GM15510 (cell line): ENCODE results near the gene DACT3.

Source experiments
- POLR2A ChIP-seq: IDR thresholded peaks from 3 replicates; pipeline ENCODE4 v1.6.1; 2011; ENCODE audit warnings: borderline replicate concordance; ENCODE audit not compliant: insufficient read length; ENCODE audit errors: extremely low read depth

Gene DACT3, protein sequence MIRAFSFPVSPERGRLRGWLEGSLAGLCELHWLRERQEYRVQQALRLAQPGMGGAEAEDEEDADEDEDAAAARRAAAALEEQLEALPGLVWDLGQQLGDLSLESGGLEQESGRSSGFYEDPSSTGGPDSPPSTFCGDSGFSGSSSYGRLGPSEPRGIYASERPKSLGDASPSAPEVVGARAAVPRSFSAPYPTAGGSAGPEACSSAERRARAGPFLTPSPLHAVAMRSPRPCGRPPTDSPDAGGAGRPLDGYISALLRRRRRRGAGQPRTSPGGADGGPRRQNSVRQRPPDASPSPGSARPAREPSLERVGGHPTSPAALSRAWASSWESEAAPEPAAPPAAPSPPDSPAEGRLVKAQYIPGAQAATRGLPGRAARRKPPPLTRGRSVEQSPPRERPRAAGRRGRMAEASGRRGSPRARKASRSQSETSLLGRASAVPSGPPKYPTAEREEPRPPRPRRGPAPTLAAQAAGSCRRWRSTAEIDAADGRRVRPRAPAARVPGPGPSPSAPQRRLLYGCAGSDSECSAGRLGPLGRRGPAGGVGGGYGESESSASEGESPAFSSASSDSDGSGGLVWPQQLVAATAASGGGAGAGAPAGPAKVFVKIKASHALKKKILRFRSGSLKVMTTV

DNA sequence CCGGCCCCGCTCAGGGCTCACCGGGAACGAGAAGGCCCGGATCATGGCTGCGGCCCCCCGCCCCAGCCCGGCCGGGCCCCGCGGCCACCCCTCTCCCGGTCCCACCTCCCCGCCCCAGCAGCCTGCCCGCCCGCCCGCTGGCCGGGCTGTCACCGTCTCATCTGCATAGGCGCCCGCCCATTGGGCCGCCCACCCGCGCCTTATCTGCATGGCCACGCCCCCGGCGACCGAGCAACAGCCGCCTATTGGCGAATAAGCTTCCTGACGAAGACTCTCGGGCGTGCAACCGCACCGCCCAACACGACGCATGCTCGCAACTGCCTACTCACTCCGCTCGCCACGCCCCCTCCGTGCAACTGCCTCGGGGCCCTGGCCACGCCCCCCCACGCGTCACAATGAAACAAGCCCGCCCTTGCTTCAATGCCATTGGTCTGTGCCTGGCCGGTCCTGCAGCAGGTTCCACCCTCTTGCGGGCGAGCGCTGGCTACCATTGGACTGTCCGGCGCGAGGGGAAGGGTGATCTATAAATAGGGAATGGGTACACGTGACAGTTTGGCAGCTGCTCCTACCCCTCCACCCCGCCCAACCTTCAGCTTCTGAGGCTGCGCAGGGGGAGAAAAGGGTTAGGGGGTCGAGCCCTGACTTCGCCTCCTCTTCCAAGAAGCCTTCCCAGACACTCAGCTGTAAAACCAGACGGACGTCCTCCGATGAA, at the start of gene DACT3:
Gene DACT3, minus strand, starts transcription at position 163 of the 712 bp plus-strand sequence. Its CDS starts 118 bp downstream, at position 45.
- TF ChIP-seq POLR2A: no peak

DNA sequence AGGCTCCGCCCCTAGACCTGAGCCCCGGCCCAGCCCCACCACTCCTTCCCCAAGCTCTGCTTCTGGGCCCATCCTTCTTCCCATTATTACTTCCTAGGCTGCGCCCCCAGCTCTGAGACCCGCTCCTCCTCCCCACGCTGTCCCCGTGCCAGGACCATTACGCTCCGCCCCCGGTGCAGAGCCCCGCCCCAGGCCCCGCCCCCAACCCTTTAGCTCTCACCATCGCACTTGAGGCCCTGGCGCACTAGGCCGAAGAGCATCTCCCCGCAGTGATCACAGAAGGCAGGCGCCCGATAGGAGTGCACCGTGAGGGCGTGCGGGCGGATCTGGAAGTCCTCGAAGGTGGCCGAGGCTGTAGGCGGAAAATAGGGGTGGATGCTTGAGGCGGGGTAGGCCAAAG, 49.7 kb upstream of the DACT3 start:
- TF ChIP-seq POLR2A: no peak

DNA sequence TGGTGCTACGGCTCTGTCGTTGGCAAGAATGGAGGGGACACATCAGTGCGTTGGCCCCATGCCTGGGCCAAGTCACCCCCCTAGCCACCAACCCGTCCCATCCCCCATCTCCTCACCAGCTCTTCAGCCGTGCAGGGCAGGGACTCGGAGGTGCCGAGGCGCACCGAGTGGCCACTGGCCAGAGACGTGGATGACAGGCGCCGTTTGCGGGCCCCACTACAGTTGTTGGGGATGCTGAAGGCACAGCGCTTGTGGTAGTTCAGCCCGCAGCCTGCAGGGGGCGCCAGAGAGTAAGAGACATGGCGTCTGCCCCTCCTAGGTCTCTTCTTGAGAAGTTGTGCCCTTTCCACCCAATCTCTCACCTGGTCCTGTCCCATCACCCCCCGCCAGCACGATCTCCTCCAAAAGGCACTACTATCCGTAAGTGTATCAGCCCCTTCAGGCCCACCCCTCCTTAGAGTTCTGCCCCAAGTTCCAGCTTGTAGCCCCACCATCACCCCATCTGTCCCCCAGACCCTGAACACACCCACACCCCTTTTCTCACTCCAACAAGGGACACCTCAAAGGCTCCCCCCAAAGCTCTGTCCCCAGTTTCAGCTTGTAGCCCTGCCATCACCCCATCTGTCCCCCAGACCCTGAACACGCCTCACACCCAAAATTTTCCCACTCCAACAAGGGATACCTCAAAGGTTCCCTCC, 43.5 kb upstream of the DACT3 start:
- no peak for TF ChIP-seq POLR2A

GRCh38 chr19:46700704-46701103, 39.7 kb upstream of the DACT3 start:
- TF ChIP-seq POLR2A: no peak

- TF ChIP-seq POLR2A: no peak
These were observed 37.7 kb upstream of the DACT3 start for GRCh38 chr19:46698395-46699321.

DNA sequence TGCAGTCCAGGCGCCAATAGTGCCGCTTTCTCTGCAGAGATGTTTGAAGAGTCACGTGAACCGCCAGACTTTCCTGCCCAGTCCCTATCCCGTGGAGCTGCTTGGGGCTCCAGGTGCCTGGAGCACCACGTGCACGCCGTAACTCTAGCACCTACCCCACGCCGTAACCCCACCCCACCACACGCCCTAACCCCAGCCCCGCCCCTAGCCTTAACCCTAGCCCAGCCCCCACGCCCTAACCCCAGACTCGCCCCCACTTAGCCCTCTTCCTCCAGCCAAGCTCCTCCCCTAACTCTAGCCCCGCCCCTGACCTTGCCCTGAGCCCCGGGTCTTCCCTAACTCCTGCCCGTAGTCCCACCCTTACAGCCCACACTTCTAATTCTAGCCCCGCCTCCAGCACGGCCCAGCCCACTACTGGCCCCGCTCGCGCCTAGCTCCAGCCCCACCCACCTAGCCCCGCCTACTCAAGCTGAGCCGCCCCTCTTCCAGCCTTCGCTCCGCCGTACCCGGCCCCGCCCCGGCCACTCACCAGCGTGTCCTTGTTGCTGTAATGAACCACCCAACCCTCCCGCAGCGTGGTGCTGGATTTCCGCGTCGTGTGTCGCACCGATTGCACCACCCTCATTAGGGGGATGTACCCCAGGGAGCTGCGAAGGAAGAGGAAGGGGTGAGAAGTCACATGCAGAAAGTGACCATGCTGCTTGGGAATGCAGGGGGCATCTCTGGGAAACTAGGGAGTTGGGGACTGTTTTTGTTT, 36.4 kb upstream of the DACT3 start:
- TF ChIP-seq POLR2A: no peak

- TF ChIP-seq POLR2A: no peak
These were observed 35.9 kb upstream of the DACT3 start for GRCh38 chr19:46696866-46697203.

- no peak for TF ChIP-seq POLR2A
These were observed 35.1 kb upstream of the DACT3 start for GRCh38 chr19:46696052-46696451.

- no peak for TF ChIP-seq POLR2A
These were observed 32.8 kb upstream of the DACT3 start for GRCh38 chr19:46693760-46694159.

DNA sequence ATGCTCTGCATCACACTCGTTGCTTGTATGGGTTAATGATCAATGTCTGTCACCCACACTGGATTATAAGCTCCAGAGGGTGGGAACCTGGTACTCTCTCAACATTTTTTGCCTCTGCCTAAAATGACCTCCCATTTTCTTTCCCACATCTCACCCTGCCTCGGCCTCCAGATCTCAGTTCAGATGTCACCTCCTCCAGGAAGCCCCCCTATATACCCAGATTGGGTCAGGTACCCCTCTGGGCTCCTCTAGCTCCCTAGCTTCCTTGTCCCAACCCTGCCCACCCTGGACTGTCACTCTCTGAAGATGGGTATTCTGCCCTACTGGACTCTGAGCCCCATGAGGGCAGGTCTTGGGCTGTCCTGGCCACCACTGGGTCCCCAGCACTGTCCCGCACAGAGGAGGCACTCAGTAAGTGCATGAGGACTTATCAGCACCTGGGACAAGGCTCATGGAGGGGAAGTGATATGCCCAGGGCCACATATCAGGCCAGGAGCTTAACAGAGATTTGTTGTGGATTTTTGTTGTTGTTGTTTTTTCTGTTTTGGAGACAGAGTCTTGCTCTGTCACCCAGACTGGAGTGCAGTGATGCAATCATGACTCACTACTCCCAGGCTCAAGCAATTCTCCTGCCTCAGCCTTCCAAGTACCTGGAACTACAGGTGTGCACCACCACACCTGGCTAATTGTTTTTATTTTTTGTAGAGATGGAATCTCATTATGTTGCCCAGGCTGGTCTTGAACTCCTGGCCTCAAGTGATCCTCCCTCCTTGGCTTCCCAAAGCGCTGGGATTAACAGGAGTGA, 32.1 kb upstream of the DACT3 start:
- TF ChIP-seq POLR2A: no peak

- no peak for TF ChIP-seq POLR2A
These were observed 31.0 kb upstream of the DACT3 start for GRCh38 chr19:46691948-46692347.

- TF ChIP-seq POLR2A: no peak
These were observed 30.1 kb upstream of the DACT3 start for GRCh38 chr19:46691104-46691503.
